Lung (tissue), 10 donors: Measurements from ENCODE around the gene OPN1MW2. TPM values are rescaled to one million over a fixed set of nuclear protein-coding genes. Genes with fewer than 3 reads are reported as not detected.
A peak's percentile ranks its signal among the peaks of the same experiment; 100 is the strongest.
"Not testable (repeated sequence)": the region's sequence is repeated elsewhere in the genome, so short reads cannot be mapped to it uniquely, and the experiment has no call there.

Experiments used
- ATAC-seq: fragments of 200-7000 bp; cut with Tn5 transposase; one replicate; pipeline ENCODE4 v1.9.1; 2020; ENCODE audit warnings: moderate number of reproducible peaks; ENCODE audit not compliant: insufficient read depth, low FRiP score
- DNase-seq, 3 donors: peaks; one replicate each; pipeline ENCODE4 v3.0.0-alpha.2; 2013 to 2017
- H3K27ac ChIP-seq, 2 donors: one replicate each; pipeline ENCODE4 v1.5.1; 2013; ENCODE audit warnings: mild to moderate bottlenecking in 2 of 2, moderate library complexity in 2 of 2, control low read depth in 1 of 2, inconsistent platforms in 1 of 2, low read depth in 1 of 2, low read length in 1 of 2
- H3K27me3 ChIP-seq, 3 donors: one replicate each; pipeline ENCODE4 v1.5.1; 2013; ENCODE audit warnings: low read length in 2 of 3; ENCODE audit not compliant: control insufficient read depth in 3 of 3, insufficient read depth in 3 of 3
- H3K36me3 ChIP-seq, 4 donors: one replicate each; pipeline ENCODE4 v1.5.1; 2013; ENCODE audit warnings: low read length in 4 of 4, mild to moderate bottlenecking in 1 of 4, moderate library complexity in 1 of 4; ENCODE audit not compliant: control insufficient read depth in 4 of 4, insufficient read depth in 4 of 4
- H3K4me1 ChIP-seq, 5 donors: one replicate each; pipeline ENCODE4 v1.5.1; 2013; ENCODE audit warnings: low read length in 5 of 5, mild to moderate bottlenecking in 2 of 5, moderate library complexity in 1 of 5; ENCODE audit not compliant: control insufficient read depth in 5 of 5, insufficient read depth in 5 of 5
- H3K4me3 ChIP-seq: one replicate; pipeline ENCODE4 v1.5.1; 2013; ENCODE audit warnings: mild to moderate bottlenecking, control low read depth, moderate library complexity
- H3K9ac ChIP-seq, 2 donors: one replicate each; pipeline ENCODE4 v1.5.1; 2013; ENCODE audit warnings: low read length in 2 of 2, control low read depth in 1 of 2; ENCODE audit not compliant: insufficient read depth in 1 of 2
- H3K9me3 ChIP-seq, 4 donors: one replicate each; pipeline ENCODE4 v1.5.1; 2013; ENCODE audit warnings: low read length in 3 of 4, mild to moderate bottlenecking in 1 of 4, moderate library complexity in 1 of 4; ENCODE audit not compliant: control insufficient read depth in 4 of 4, insufficient read depth in 3 of 4
- WGBS, 2 donors: extraction: QIAGEN DNeasy Blood & Tissue Kit; methylation state at CpG; one replicate each; pipeline ENCODE4 v1.1.7; 2013; 5-methylcytosine and 5-hydroxymethylcytosine counted together
- polyA plus RNA-seq, 2 donors: library from polyadenylated mRNA; stranded (reverse); fragments of 200-250 nt; gene quantifications; one replicate each; pipeline ENCODE4 v1.2.1, GENCODE V29; 2013
- total RNA-seq, 2 donors: library from RNA; depleted of rRNA in 1 of 2; stranded (reverse); fragments of >200 nt in 1 of 2; gene quantifications; one replicate each; pipeline ENCODE4 v1.2.1, GENCODE V29; 2014 to 2021
- donor health status: Bipolar disorder and iron deficiency.
- donor health status: healthy.
- donor health status: DM: yes; HTN: yes; CAD: no.

Gene OPN1MW2
- total and polyA plus RNA-seq, 4 donors, result not detected

DNA sequence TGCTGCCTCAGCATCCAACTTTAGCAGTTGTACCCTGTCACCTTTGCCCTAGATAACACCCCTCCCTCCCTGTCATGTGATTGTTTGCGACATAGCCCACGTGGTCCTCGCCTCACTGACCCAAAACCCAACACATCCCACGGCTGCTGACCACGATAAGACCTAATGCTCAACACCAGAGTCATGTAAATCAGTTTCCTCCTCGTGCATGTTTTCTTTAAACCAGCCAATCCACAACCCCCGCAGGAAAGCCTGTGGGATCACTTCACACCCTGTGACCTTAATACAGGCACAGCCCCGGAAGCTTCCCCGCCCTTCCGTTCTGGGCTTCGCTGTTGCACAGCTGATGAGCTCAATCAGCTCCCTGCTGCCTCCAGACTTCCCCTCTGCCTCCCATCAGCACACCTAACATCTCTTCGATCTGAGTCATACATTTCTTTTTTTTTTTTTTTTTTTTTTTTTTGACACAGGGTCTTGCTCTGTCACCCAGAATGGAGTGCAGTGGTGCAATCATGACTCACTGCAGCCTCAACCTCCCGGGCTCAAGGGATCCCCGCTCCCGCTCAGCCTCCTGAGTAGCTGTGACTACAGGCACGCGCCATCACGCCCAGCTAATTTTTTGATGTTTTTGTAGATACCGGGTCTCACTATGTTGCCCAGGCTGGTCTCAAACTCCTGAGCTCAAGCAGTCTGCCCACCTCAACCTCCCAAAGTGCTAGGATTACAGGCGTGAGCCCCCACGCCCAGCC is 9.7 kb upstream of the OPN1MW2 start:
- H3K4me1 ChIP-seq, H3K9ac ChIP-seq, H3K4me3 ChIP-seq, DNase-seq, H3K27ac ChIP-seq, H3K27me3 ChIP-seq, H3K36me3 ChIP-seq, H3K9me3 ChIP-seq: not testable (repeated sequence)
- WGBS, 2 donors, result no CpG with 5 or more reads among the region's 21 CpGs
- ATAC-seq, result peak; percentile 83

DNA sequence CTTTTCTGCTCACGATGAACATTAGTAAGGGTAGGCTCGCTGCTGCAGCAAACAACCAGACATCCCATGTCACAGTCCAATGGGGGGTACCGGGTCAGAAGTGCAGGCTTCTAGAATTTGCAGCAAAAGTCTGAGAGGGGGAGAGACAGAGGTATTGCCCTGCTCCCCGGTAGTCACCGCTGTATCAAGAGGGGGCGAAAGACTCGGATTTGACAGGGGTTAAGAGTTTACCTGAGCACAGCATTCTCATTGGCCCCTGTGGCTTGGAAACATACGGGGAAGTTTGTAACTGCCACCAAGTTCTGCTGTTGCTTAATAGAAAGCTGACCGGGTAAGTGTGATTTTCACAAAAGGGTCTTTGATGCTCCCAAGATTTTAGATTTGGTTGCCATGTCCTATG is 8.5 kb upstream of the OPN1MW2 start:
- not testable (repeated sequence) for H3K27ac ChIP-seq, H3K9ac ChIP-seq, H3K36me3 ChIP-seq, H3K27me3 ChIP-seq, H3K4me1 ChIP-seq, DNase-seq, H3K4me3 ChIP-seq, H3K9me3 ChIP-seq, ATAC-seq
- 76 to 81% methylated on average over 3 to 5 of the region's 9 CpGs for WGBS, 2 donors

DNA sequence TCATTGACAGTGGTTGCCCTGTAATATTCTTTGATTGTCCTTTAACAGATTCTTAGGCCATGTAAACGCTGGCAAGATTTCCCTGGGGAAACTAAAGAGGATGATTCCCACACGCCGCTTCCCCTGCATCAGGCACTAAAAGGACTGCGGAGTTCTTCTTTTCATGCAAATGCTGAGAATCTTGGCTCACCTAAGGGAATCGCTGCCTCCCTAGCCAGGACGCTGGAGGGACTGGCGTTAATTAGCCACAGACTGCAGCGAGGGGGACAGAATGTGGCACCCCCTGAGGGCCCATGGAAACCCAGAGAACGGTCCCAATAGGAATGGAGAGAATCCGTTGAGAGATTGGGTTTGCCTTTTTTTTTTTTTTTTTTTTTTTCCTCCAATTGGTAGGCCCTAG is 8.1 kb upstream of the OPN1MW2 start:
- no CpG with 5 or more reads among the region's 10 CpGs for WGBS, 2 donors
- not testable (repeated sequence) for ATAC-seq, H3K4me3 ChIP-seq, H3K9ac ChIP-seq, H3K36me3 ChIP-seq, H3K4me1 ChIP-seq, H3K27ac ChIP-seq, DNase-seq, H3K9me3 ChIP-seq, H3K27me3 ChIP-seq

DNA sequence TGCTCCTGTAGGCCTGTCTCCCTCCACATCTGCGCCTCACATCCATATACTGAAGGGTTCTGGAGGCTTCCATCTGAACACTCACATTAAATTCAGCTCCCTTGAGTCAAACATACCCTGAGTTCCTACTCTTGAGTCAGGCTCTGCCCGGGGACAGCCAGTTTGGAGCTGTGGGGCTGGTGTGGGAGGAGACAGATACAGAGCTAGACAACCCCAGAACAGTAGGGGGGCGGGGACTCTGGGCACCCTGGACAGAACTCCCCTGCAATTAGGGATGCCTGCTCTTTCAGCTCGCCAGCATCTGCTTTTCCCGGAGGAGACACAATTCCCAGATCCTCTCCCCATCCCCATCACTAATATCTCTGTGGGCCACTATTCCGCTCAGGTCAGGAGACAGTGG is 5.7 kb downstream of the OPN1MW2 start:
- ATAC-seq, DNase-seq, H3K9me3 ChIP-seq, H3K4me1 ChIP-seq, H3K9ac ChIP-seq, H3K27ac ChIP-seq, H3K27me3 ChIP-seq, H3K36me3 ChIP-seq, H3K4me3 ChIP-seq: not testable (repeated sequence)
- WGBS, 2 donors, result no CpG with 5 or more reads among the region's 6 CpGs

DNA sequence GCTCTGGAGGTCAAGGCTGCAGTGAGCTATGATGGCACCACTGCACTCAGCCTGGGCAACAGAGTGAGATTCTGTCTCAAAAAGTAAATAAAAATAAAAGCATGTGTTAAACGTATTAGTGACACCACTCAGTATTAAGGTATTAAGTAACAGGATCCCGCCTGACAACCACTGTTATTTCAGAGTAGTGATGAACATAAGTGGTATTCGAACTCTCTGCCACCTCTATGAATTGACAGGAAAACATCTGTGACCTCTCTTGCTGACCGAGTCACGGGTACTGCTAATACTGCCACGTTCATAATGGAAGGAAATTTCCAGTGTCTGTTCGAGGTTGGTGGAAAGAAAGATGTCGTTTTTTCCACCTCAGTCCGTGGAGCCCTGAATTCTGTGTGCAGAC is 7.2 kb downstream of the OPN1MW2 start:
- DNase-seq, H3K9ac ChIP-seq, ATAC-seq, H3K4me1 ChIP-seq, H3K4me3 ChIP-seq, H3K9me3 ChIP-seq, H3K27ac ChIP-seq, H3K27me3 ChIP-seq, H3K36me3 ChIP-seq: not testable (repeated sequence)
- whole genome bisulfite sequencing, 2 donors, result no CpG with 5 or more reads among the region's 9 CpGs

DNA sequence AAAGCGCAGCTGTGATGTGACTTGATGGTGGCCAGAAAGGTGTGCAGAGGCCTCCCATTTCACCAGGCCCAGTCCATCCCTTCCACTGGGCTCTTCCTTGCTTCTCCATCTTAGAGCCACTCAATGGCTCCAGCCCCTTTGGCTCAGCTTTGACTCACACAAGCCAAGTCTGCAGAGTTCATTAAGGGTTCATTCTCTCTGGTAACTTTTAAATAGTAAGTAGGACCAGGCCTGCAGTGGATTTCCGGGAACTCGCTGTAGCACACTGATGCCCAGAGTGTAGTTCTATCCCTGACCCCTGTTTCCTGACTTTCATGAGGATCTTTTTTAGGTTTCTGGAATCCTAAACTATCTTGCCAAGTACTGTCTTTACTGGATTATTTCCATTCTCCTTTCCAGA is 11.9 kb downstream of the OPN1MW2 start:
- not testable (repeated sequence) for H3K27me3 ChIP-seq

DNA sequence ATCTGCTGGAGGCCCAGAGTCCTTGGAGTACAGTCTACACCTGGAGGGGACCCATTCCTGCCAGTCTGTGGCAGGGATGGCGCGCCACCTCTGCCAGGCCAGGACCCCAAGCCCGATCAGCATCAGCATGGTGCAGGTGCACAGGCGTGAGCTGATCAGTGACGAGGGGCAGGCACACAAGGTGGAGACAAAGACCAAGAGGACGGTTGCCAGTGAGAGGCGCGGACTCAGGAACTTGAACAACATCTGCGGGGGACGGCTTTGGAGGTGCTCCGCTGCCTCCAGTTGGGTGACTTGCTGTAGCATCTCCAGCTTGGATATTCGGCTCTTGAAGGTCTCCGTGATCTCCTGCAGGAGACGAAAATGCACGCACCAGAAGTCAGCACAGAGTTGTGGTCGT is 14.1 kb downstream of the OPN1MW2 start:
- WGBS, 2 donors, result no CpG with 5 or more reads among the region's 16 CpGs
- not testable (repeated sequence) for H3K36me3 ChIP-seq, H3K4me1 ChIP-seq, ATAC-seq, H3K9ac ChIP-seq, DNase-seq, H3K27ac ChIP-seq, H3K27me3 ChIP-seq, H3K4me3 ChIP-seq, H3K9me3 ChIP-seq

More for the DNA sequence above, 11.9 kb downstream of the OPN1MW2 start:
- not testable (repeated sequence) for H3K9ac ChIP-seq, ATAC-seq, H3K9me3 ChIP-seq, H3K27ac ChIP-seq, H3K36me3 ChIP-seq, DNase-seq, H3K4me3 ChIP-seq, H3K4me1 ChIP-seq
- whole genome bisulfite sequencing, 2 donors, result no CpG with 5 or more reads among the region's 3 CpGs

DNA sequence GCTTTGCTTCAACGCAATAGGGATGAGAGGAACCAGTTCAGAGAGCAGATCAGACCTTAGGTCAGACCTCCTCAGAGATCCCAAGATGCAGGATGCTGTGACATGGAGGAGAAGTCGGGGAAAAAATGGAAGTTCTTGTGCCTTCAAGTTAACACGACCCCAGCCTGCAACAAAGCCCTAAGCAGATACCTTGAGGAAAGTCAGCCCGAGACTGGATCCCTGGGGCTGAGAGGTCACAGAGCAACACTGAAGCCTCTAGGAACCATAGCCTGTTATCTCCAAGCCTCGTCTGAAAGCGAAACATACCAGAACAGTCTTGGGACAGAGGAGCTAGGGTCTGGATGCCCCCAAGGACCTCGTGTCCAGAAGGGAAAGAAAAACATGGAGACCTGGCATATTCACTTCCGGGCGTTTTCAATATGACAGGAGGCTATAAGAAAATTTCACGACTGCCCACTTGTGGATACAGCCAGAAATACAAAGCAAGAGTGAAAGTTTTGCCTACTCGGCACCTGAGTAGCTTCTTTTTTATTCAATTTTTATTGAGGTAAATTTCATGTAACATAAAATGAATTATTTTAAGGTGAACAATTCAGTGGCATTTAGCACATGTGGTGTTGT is 19.5 kb downstream of the OPN1MW2 start:
- not testable (repeated sequence) for H3K9me3 ChIP-seq, ATAC-seq, DNase-seq, H3K36me3 ChIP-seq, H3K4me3 ChIP-seq, H3K4me1 ChIP-seq, H3K9ac ChIP-seq, H3K27me3 ChIP-seq, H3K27ac ChIP-seq
- 69 to 86% methylated on average over 9 of the region's 11 CpGs for WGBS, 2 donors
